ENCODE results near the gene AMDHD2. TPM values are rescaled to one million over a fixed set of nuclear protein-coding genes. Genes with fewer than 3 reads are reported as not detected.

The AMDHD2 gene
- total RNA-seq, 1 experiment from 2014 or later: 50.3 TPM

DNA sequence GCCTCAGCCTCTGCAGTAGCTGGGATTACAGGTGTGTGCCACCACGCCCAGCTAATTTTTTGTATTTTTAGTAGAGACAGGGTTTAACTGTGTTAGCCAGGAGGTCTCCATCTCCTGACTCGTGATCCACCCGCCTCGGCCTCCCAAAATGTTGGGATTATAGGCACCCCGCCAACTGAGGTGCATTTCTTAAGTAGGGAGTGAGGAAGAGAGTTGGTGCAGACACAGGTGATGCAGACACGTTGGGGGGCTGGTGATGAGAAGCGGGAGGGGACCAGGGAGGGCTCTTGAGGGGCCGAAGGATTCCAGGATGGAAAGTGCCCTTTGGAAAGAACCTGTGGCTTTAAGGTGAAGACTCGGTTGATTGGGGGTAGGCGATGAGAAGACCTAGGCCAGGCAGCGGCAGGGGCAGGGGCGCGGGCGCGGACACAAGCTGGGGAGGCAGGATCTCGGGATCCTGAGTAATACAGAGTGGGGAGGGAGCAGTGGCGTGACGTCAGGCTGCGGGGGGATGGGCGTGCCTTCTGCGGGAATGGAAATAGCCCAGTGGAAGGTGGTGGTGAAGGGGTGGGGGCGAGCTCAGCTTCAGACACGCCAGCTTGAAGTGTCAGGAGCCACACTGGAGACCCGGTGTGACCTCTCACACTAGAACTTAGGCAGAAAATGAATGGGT is 8.9 kb upstream of the AMDHD2 start:
- H3K79me2 ChIP-seq (ENCODE audit: low read length): peaks cover 24% of the 10 kb centered on the region
- H2AFZ ChIP-seq (ENCODE audit: low read length): no peak overlapping the region
- H3F3A ChIP-seq (ENCODE audit: low read length, unreplicated experiment): no peaks in the 10 kb centered on the region
- ChIA-PET CTCF (no interaction called here), POLR2A (ENCODE audit: unreplicated experiment) (interaction anchor here (0.6 kb wide), 1 partner anchor 37 kb away, joined by 8 read pairs; the partner anchor contains the start of gene TBC1D24)
- H3K27me3 ChIP-seq (ENCODE audit: low read length): no peaks in the 10 kb centered on the region
- TF ChIP-seq EZH2phosphoT487 (IDR thresholded peaks at IDR 0.05; ENCODE audit: borderline replicate concordance, low read length) (no peak), EZH2 (IDR thresholded peaks at IDR 0.05; ENCODE audit: low read length, unreplicated experiment) (no peak), CTCF (conservative IDR thresholded peaks at IDR 0.05; ENCODE audit: low read depth, low read length) (no peak)
- H3K9me3 ChIP-seq (ENCODE audit: low read length): no peaks in the 10 kb centered on the region
- no peak overlapping the region for H3K4me2 ChIP-seq (ENCODE audit: low read length)
- no peak overlapping the region for H3K4me3 ChIP-seq (ENCODE audit: low read length)
- H3K9me2 ChIP-seq (replicated peaks; ENCODE audit: low read length): no peaks in the 10 kb centered on the region
- peaks cover 15% of the 10 kb centered on the region for H3K4me1 ChIP-seq (ENCODE audit: insufficient read depth, low read length)
- no peak for DNase-seq
- no TSS peak for BruUV-seq (replicated peaks)
- H4K20me1 ChIP-seq (ENCODE audit: low read length): peaks cover 18% of the 10 kb centered on the region
- ATAC-seq: no peak
- no peak overlapping the region for H3K27ac ChIP-seq (ENCODE audit: low read length)
- intact Hi-C loops (cut with micrococcal nuclease): no loop called here
- H3K36me3 ChIP-seq (ENCODE audit: low read depth, low read length): no peaks in the 10 kb centered on the region
- no peak overlapping the region for H3K9ac ChIP-seq (ENCODE audit: low read length)

- no peak overlapping the region for H3K27ac ChIP-seq (ENCODE audit: low read length)
- H3K4me3 ChIP-seq (ENCODE audit: low read length): no peak overlapping the region
- H3K9me2 ChIP-seq (replicated peaks; ENCODE audit: low read length): no peaks in the 10 kb centered on the region
- ChIA-PET POLR2A (ENCODE audit: unreplicated experiment) (interaction anchor here (0.6 kb wide), 1 partner anchor 37 kb away, joined by 8 read pairs; the partner anchor contains the start of gene TBC1D24), CTCF (no interaction called here)
- H4K20me1 ChIP-seq (ENCODE audit: low read length): peaks cover 27% of the 10 kb centered on the region
- H3K79me2 ChIP-seq (ENCODE audit: low read length): peaks cover 33% of the 10 kb centered on the region
- TF ChIP-seq EZH2phosphoT487 (IDR thresholded peaks at IDR 0.05; ENCODE audit: borderline replicate concordance, low read length) (no peak), CTCF (conservative IDR thresholded peaks at IDR 0.05; ENCODE audit: low read depth, low read length) (no peak), EZH2 (IDR thresholded peaks at IDR 0.05; ENCODE audit: low read length, unreplicated experiment) (no peak)
- ATAC-seq (no peak), DNase-seq (no peak)
- H3K36me3 ChIP-seq (ENCODE audit: low read depth, low read length): no peaks in the 10 kb centered on the region
- no peaks in the 10 kb centered on the region for H3F3A ChIP-seq (ENCODE audit: low read length, unreplicated experiment)
- H2AFZ ChIP-seq (ENCODE audit: low read length): no peak overlapping the region
- no TSS peak for BruUV-seq (replicated peaks)
- H3K9me3 ChIP-seq (ENCODE audit: low read length): no peaks in the 10 kb centered on the region
- H3K4me1 ChIP-seq (ENCODE audit: insufficient read depth, low read length): peaks cover 24% of the 10 kb centered on the region
- H3K4me2 ChIP-seq (ENCODE audit: low read length): no peak overlapping the region
- intact Hi-C loops (cut with micrococcal nuclease): no loop called here
- no peaks in the 10 kb centered on the region for H3K27me3 ChIP-seq (ENCODE audit: low read length)
- no peak overlapping the region for H3K9ac ChIP-seq (ENCODE audit: low read length)
Observed at GRCh38 chr16:2511996-2512734, 8.0 kb upstream of the AMDHD2 start.

Measured in PC-3 (cell line).